ENCODE results near the gene UQCRQ.
"Not testable (repeated sequence)": the region's sequence is repeated elsewhere in the genome, so short reads cannot be mapped to it uniquely, and the experiment has no call there.

Gene UQCRQ

GRCh38 chr5:132832612-132833011 lies 33.8 kb upstream of the UQCRQ start:
- no peak for DNase-seq (ENCODE audit: low read depth in 2 of 2)

GRCh38 chr5:132834057-132834456 lies 32.4 kb upstream of the UQCRQ start:
- DNase-seq (ENCODE audit: low read depth in 2 of 2) = no peak

GRCh38 chr5:132836852-132837251 lies 29.6 kb upstream of the UQCRQ start:
- no peak for DNase-seq (ENCODE audit: low read depth in 2 of 2)

GRCh38 chr5:132837868-132838267 lies 28.6 kb upstream of the UQCRQ start:
- DNase-seq (ENCODE audit: low read depth in 2 of 2) = no peak

GRCh38 chr5:132838516-132839282 lies 27.7 kb upstream of the UQCRQ start:
- DNase-seq (ENCODE audit: low read depth in 2 of 2) = no peak

- no peak for DNase-seq (ENCODE audit: low read depth in 2 of 2)
Measured at GRCh38 chr5:132839426-132840301, 26.8 kb upstream of the UQCRQ start.

- DNase-seq (ENCODE audit: low read depth in 2 of 2) = no peak
Measured at GRCh38 chr5:132840313-132840712, 26.1 kb upstream of the UQCRQ start.

GRCh38 chr5:132840896-132841295 lies 25.5 kb upstream of the UQCRQ start:
- DNase-seq (ENCODE audit: low read depth in 2 of 2) = no peak

GRCh38 chr5:132841305-132841704 lies 25.1 kb upstream of the UQCRQ start:
- DNase-seq (ENCODE audit: low read depth in 2 of 2) = no peak

GRCh38 chr5:132848270-132848669 lies 18.2 kb upstream of the UQCRQ start:
- no peak for DNase-seq (ENCODE audit: low read depth in 2 of 2)

GRCh38 chr5:132849347-132849746 lies 17.1 kb upstream of the UQCRQ start:
- no peak for DNase-seq (ENCODE audit: low read depth in 2 of 2)

GRCh38 chr5:132850066-132850465 lies 16.4 kb upstream of the UQCRQ start:
- DNase-seq (ENCODE audit: low read depth in 2 of 2) = no peak

- no peak for DNase-seq (ENCODE audit: low read depth in 2 of 2)
Measured at GRCh38 chr5:132853323-132853722, 13.1 kb upstream of the UQCRQ start.

- DNase-seq (ENCODE audit: low read depth in 2 of 2) = no peak
Measured at GRCh38 chr5:132853790-132854189, 12.7 kb upstream of the UQCRQ start.

- no peak for DNase-seq (ENCODE audit: low read depth in 2 of 2)
Measured at GRCh38 chr5:132854301-132854700, 12.1 kb upstream of the UQCRQ start.

- DNase-seq (ENCODE audit: low read depth in 2 of 2) = not testable (repeated sequence)
Measured at GRCh38 chr5:132854992-132855391, 11.4 kb upstream of the UQCRQ start.

- no peak for DNase-seq (ENCODE audit: low read depth in 2 of 2)
Measured at GRCh38 chr5:132856011-132856410, 10.4 kb upstream of the UQCRQ start.

GRCh38 chr5:132859889-132860437 lies 6.5 kb upstream of the UQCRQ start:
- no peak for DNase-seq (ENCODE audit: low read depth in 2 of 2)

GRCh38 chr5:132860742-132861141 lies 5.7 kb upstream of the UQCRQ start:
- no peak for DNase-seq (ENCODE audit: low read depth in 2 of 2)

- no peak for DNase-seq (ENCODE audit: low read depth in 2 of 2)
Measured at GRCh38 chr5:132865668-132866341, 637 bp upstream of the UQCRQ start.

- DNase-seq (ENCODE audit: low read depth in 2 of 2) = no peak
Measured at GRCh38 chr5:132867046-132867451, 607 bp downstream of the UQCRQ start.

GRCh38 chr5:132868754-132869153 lies 2.3 kb downstream of the UQCRQ start:
- DNase-seq (ENCODE audit: low read depth in 2 of 2) = no peak

All from activated CD8-positive, alpha-beta memory T cell treated with anti-CD3 and anti-CD28 coated beads for 4 hours (primary cell).